Activated T-helper 17 cell treated with anti-CD3 and anti-CD28 coated beads, Interleukin-2, amount 50 U/mL, for 72 hours (primary cell): ENCODE results near the gene RFX1. TPM values are rescaled to one million over a fixed set of nuclear protein-coding genes. Genes with fewer than 3 reads are reported as not detected.

Source experiments
- ATAC-seq: fragments of 150-1000 bp; cut with Tn5 transposase; replicated peaks from 2 replicates; pipeline ENCODE4 v1.10.0; 2021; ENCODE audit warnings: mild to moderate bottlenecking, moderate library complexity
- H3K27ac Mint-ChIP-seq: one replicate; pipeline ENCODE4 v1.8.0; 2022; ENCODE audit warnings: mixed read lengths
- H3K27me3 Mint-ChIP-seq: one replicate; pipeline ENCODE4 v1.8.0; 2022; ENCODE audit warnings: mixed read lengths
- H3K36me3 Mint-ChIP-seq: one replicate; pipeline ENCODE4 v1.8.0; 2022; ENCODE audit warnings: low read depth, mild to moderate bottlenecking, mixed read lengths
- H3K4me1 Mint-ChIP-seq: one replicate; pipeline ENCODE4 v1.8.0; 2022; ENCODE audit warnings: mixed read lengths
- H3K4me3 Mint-ChIP-seq: one replicate; pipeline ENCODE4 v1.8.0; 2022; ENCODE audit warnings: mild to moderate bottlenecking, mixed read lengths
- H3K9me3 Mint-ChIP-seq: one replicate; pipeline ENCODE4 v1.8.0; 2022; ENCODE audit warnings: mixed read lengths
- total RNA-seq, 2 donors: library from RNA; stranded (reverse); gene quantifications; one replicate each; pipeline ENCODE4 v1.2.3, GENCODE V29; 2022

The RFX1 gene
- total RNA-seq, 2 donors from 2014 or later = 12.6 to 12.9 TPM

- H3K27me3 Mint-ChIP-seq = no peaks in the 10 kb centered on the region
- H3K27ac Mint-ChIP-seq = no peak overlapping the region
- no peaks in the 10 kb centered on the region for H3K36me3 Mint-ChIP-seq
- H3K4me1 Mint-ChIP-seq = no peaks in the 10 kb centered on the region
- H3K4me3 Mint-ChIP-seq = no peak overlapping the region
- ATAC-seq = no peak
- H3K9me3 Mint-ChIP-seq = no peaks in the 10 kb centered on the region
Observed at GRCh38 chr19:14012378-14012915, 6.3 kb upstream of the RFX1 start.

- Mint-ChIP-seq H3K27ac (peak overlapping the region; percentile 99), H3K4me3 (peak overlapping the region; percentile 91), H3K9me3 (no peaks in the 10 kb centered on the region), H3K36me3 (peaks cover 13% of the 10 kb centered on the region), H3K27me3 (no peaks in the 10 kb centered on the region), H3K4me1 (peaks cover 16% of the 10 kb centered on the region)
- ATAC-seq = peak; percentile 31
Observed at GRCh38 chr19:14006766-14007562, 844 bp upstream of the RFX1 start.

GRCh38 chr19:14005349-14006084, 603 bp downstream of the RFX1 start:
- Mint-ChIP-seq H3K36me3 (peaks cover 13% of the 10 kb centered on the region), H3K27ac (peak overlapping the region; percentile 99), H3K27me3 (no peaks in the 10 kb centered on the region), H3K9me3 (no peaks in the 10 kb centered on the region), H3K4me3 (peak overlapping the region; percentile 94), H3K4me1 (peaks cover 21% of the 10 kb centered on the region)
- peak; percentile 52 for ATAC-seq

GRCh38 chr19:14004619-14005348, 1.3 kb downstream of the RFX1 start:
- Mint-ChIP-seq H3K27ac (peak overlapping the region; percentile 96), H3K4me1 (peaks cover 21% of the 10 kb centered on the region), H3K9me3 (no peaks in the 10 kb centered on the region), H3K27me3 (no peaks in the 10 kb centered on the region), H3K4me3 (peak overlapping the region; percentile 94), H3K36me3 (peaks cover 13% of the 10 kb centered on the region)
- no peak for ATAC-seq

GRCh38 chr19:14003251-14004055, 2.7 kb downstream of the RFX1 start:
- Mint-ChIP-seq H3K27me3 (no peaks in the 10 kb centered on the region), H3K4me3 (peak overlapping the region; percentile 90), H3K27ac (peak overlapping the region; percentile 98), H3K9me3 (no peaks in the 10 kb centered on the region), H3K36me3 (peaks cover 13% of the 10 kb centered on the region), H3K4me1 (peaks cover 21% of the 10 kb centered on the region)
- no peak for ATAC-seq

GRCh38 chr19:14002571-14003250, 3.4 kb downstream of the RFX1 start:
- Mint-ChIP-seq H3K27ac (peak overlapping the region; percentile 98), H3K4me3 (peak overlapping the region; percentile 90), H3K9me3 (no peaks in the 10 kb centered on the region), H3K27me3 (no peaks in the 10 kb centered on the region), H3K4me1 (peaks cover 21% of the 10 kb centered on the region), H3K36me3 (peaks cover 13% of the 10 kb centered on the region)
- no peak for ATAC-seq

GRCh38 chr19:14000691-14001375, 5.3 kb downstream of the RFX1 start:
- no peaks in the 10 kb centered on the region for H3K27me3 Mint-ChIP-seq
- H3K4me3 Mint-ChIP-seq = peak overlapping the region; percentile 90
- H3K4me1 Mint-ChIP-seq = peaks cover 21% of the 10 kb centered on the region
- H3K9me3 Mint-ChIP-seq = no peaks in the 10 kb centered on the region
- H3K36me3 Mint-ChIP-seq = peaks cover 5% of the 10 kb centered on the region
- ATAC-seq = no peak
- peak overlapping the region; percentile 87 for H3K27ac Mint-ChIP-seq

- H3K27ac Mint-ChIP-seq = no peak overlapping the region
- no peak overlapping the region for H3K4me3 Mint-ChIP-seq
- no peaks in the 10 kb centered on the region for H3K27me3 Mint-ChIP-seq
- H3K9me3 Mint-ChIP-seq = no peaks in the 10 kb centered on the region
- H3K4me1 Mint-ChIP-seq = peaks cover 9% of the 10 kb centered on the region
- no peak for ATAC-seq
- no peaks in the 10 kb centered on the region for H3K36me3 Mint-ChIP-seq
Observed at GRCh38 chr19:13999085-13999484, 7.0 kb downstream of the RFX1 start.

- peaks cover 9% of the 10 kb centered on the region for H3K4me1 Mint-ChIP-seq
- no peak overlapping the region for H3K4me3 Mint-ChIP-seq
- no peaks in the 10 kb centered on the region for H3K9me3 Mint-ChIP-seq
Observed at GRCh38 chr19:13998426-13998825, 7.7 kb downstream of the RFX1 start.

GRCh38 chr19:13997631-13997962, 8.5 kb downstream of the RFX1 start:
- Mint-ChIP-seq H3K36me3 (peaks cover 5% of the 10 kb centered on the region), H3K4me3 (no peak overlapping the region), H3K27ac (no peak overlapping the region), H3K4me1 (peaks cover 9% of the 10 kb centered on the region), H3K9me3 (no peaks in the 10 kb centered on the region), H3K27me3 (no peaks in the 10 kb centered on the region)
- no peak for ATAC-seq

More at GRCh38 chr19:13998426-13998825, 7.7 kb downstream of the RFX1 start:
- Mint-ChIP-seq H3K27ac (no peak overlapping the region), H3K36me3 (no peaks in the 10 kb centered on the region), H3K27me3 (no peaks in the 10 kb centered on the region)
- no peak for ATAC-seq

GRCh38 chr19:13996928-13997630, 9.0 kb downstream of the RFX1 start:
- no peak overlapping the region for H3K4me3 Mint-ChIP-seq
- peaks cover 10% of the 10 kb centered on the region for H3K36me3 Mint-ChIP-seq
- H3K9me3 Mint-ChIP-seq = no peaks in the 10 kb centered on the region
- no peaks in the 10 kb centered on the region for H3K27me3 Mint-ChIP-seq
- peaks cover 4% of the 10 kb centered on the region for H3K4me1 Mint-ChIP-seq
- H3K27ac Mint-ChIP-seq = no peak overlapping the region
- no peak for ATAC-seq

- H3K27ac Mint-ChIP-seq = no peak overlapping the region
- peaks cover 3% of the 10 kb centered on the region for H3K4me1 Mint-ChIP-seq
- H3K4me3 Mint-ChIP-seq = no peak overlapping the region
- peaks cover 13% of the 10 kb centered on the region for H3K36me3 Mint-ChIP-seq
- no peaks in the 10 kb centered on the region for H3K9me3 Mint-ChIP-seq
- no peak for ATAC-seq
- H3K27me3 Mint-ChIP-seq = no peaks in the 10 kb centered on the region
Observed at GRCh38 chr19:13995878-13996765, 10.0 kb downstream of the RFX1 start.
